ENCODE measurements around the gene RPL39. TPM values are rescaled to one million over a fixed set of nuclear protein-coding genes. Genes with fewer than 3 reads are reported as not detected.

RPL39 gene
- total and polyA plus RNA-seq, 2 of the 8 experiments (the other 6 are each of a cell fraction or from before 2014, with no cell fraction given): 1,942 to 2,394 TPM

DNA sequence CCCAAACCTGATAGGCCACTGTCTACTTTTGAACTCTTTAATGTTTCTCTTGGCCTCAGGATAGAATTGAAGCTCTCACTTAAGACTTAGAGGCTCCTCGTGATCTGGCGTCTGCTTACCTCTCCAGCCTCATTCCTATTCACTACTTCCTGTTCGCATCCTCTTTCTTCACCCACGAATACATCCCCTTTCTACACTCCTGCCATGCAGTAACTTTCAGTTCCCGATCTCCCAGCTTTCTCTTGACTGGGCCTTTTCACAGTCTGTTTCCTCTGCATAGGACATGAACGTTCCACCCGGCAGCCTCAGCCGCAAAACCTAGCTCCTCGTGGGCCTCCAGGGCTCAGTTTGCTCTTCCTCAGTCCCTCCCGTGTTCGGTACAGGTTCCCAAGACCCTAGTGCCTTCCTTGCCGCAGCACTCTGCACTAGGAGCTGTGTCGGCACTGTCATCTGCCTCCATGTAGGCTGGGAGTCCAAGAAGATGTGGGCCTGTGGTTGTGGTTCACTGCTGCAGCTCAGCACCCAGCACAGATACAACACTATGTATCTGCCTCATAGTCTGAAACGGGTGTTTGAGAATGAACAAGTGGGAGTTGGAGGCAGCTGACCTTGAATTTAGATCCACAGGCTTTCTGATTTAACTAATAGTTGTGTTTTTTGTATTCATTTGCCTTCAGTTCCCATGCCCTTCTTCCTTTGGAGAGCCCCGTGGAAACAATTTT, 15.8 kb downstream of the RPL39 start:
- no peak overlapping the region for H2BK5ac ChIP-seq (ENCODE audit: low read depth, low read length)
- no peaks in the 10 kb centered on the region for H3K27me3 ChIP-seq (replicated peaks in 1 of 4; ENCODE audit: control insufficient read depth in 3 of 4, extremely low read depth in 1 of 4, insufficient read depth in 3 of 4, low read length in 3 of 4)
- no peaks in the 10 kb centered on the region for H3K79me1 ChIP-seq (ENCODE audit: low read depth, low read length)
- ChIA-PET CTCF (ENCODE audit: partially characterized antibody) (interaction anchor here (1.1 to 3.6 kb wide), 5 partner anchors 9 to 259 kb away, joined by 3 to 12 read pairs (median 6); partner anchors contain the start of gene SOWAHD), POLR2A (ENCODE audit: partially characterized antibody) (interaction anchor here (0.8 to 2.7 kb wide), 10 partner anchors 9 to 186 kb away, joined by 3 to 22 read pairs (median 4); partner anchors contain the start of genes RPL39 and UPF3B)
- no peak overlapping the region for H3K4me2 ChIP-seq (ENCODE audit: insufficient read depth in 1 of 2, low read depth in 2 of 2, low read length in 2 of 2)
- H2AFZ ChIP-seq (ENCODE audit: low read length): no peak overlapping the region
- no peak overlapping the region for H2BK20ac ChIP-seq (ENCODE audit: low read length)
- H3K79me2 ChIP-seq (ENCODE audit: control insufficient read depth in 1 of 2, insufficient read depth in 2 of 2, low read length in 2 of 2): no peaks in the 10 kb centered on the region
- H3K9ac ChIP-seq (replicated peaks in 1 of 4; ENCODE audit: extremely low read depth in 1 of 4, low read depth in 3 of 4, low read length in 3 of 4): no peak overlapping the region
- no peak overlapping the region for H4K5ac ChIP-seq (ENCODE audit: insufficient read length, low read depth, low read length)
- no peak overlapping the region for H2BK120ac ChIP-seq (replicated peaks; ENCODE audit: low read depth, low read length)
- no peak overlapping the region for H4K8ac ChIP-seq (ENCODE audit: extremely low read depth, insufficient read depth, low read length)
- H3K4ac ChIP-seq (replicated peaks; ENCODE audit: insufficient read length, low read depth, low read length): no peak overlapping the region
- no peak overlapping the region for H3K23ac ChIP-seq (ENCODE audit: insufficient read length)
- H4K20me1 ChIP-seq (replicated peaks in 1 of 2; ENCODE audit: control insufficient read depth in 1 of 2, insufficient read depth in 2 of 2, low read length in 2 of 2): peaks cover 0 to 2% of the 10 kb centered on the region in 2 experiments
- DNase-seq (ENCODE audit: low read depth in 1 of 2, low spot score in 2 of 2) (no peak), FAIRE-seq (no peak)
- no peak overlapping the region for H3K4me3 ChIP-seq (ENCODE audit: extremely low read depth in 1 of 4, insufficient read depth in 2 of 4, low read depth in 3 of 4, low read length in 4 of 4)
- 96 to 100% methylated on average over 2 to 15 of the region's 15 CpGs for WGBS, 2 experiments (ENCODE audit: extremely low coverage in 1 of 2, insufficient coverage in 1 of 2, insufficient read length in 1 of 2, insufficient replicate concordance in 2 of 2, low coverage in 1 of 2, low lambda C conversion rate in 2 of 2, missing lambda C conversion rate in 1 of 2)
- H3K4me1 ChIP-seq (replicated peaks in 1 of 4; ENCODE audit: control insufficient read depth in 3 of 4, insufficient read depth in 4 of 4, low read length in 3 of 4): peaks cover 0 to 2% (median 0%) of the 10 kb centered on the region in 4 experiments; a peak in 1 of 7 replicates
- no peak for TF ChIP-seq TEAD4 (IDR thresholded peaks at IDR 0.05; ENCODE audit: low read depth, low read length)
- no peak overlapping the region for H3K18ac ChIP-seq (ENCODE audit: extremely low read depth, low read length)
- no peak overlapping the region for H3K14ac ChIP-seq (ENCODE audit: insufficient read length)
- no peak overlapping the region; the same call in 1 of the 2 replicates for H2BK12ac ChIP-seq (ENCODE audit: low read depth, low read length)
- no peak overlapping the region for H4K91ac ChIP-seq (replicated peaks; ENCODE audit: insufficient read length, low read length)
- no peak overlapping the region for H3K56ac ChIP-seq (replicated peaks; ENCODE audit: insufficient read length, low read depth, low read length)
- no peak overlapping the region for H3K27ac ChIP-seq (ENCODE audit: low read depth, low read length)
- H3K23me2 ChIP-seq (ENCODE audit: low read depth, low read length): no peaks in the 10 kb centered on the region
- H3K36me3 ChIP-seq (ENCODE audit: control insufficient read depth in 2 of 4, insufficient read depth in 4 of 4, low read length in 3 of 4): peaks cover 0 to under 1% (median 0%) of the 10 kb centered on the region in 4 experiments; a peak in 1 of 8 replicates
- H3K9me3 ChIP-seq (ENCODE audit: insufficient read depth in 2 of 2, low read depth in 1 of 2, low read length in 1 of 2): no peaks in the 10 kb centered on the region
- H2AK5ac ChIP-seq (ENCODE audit: low read depth, low read length): no peak overlapping the region
- H2BK15ac ChIP-seq (ENCODE audit: low read length): no peak overlapping the region
